GM21447 (cell line): Measurements from ENCODE around the gene CDH13.

ENCODE experiments used
- ATAC-seq: cut with Tn5 transposase; IDR thresholded peaks from one replicate; pipeline ENCODE4 v1.9.1; 2021; ENCODE audit not compliant: unreplicated experiment

Gene CDH13

DNA sequence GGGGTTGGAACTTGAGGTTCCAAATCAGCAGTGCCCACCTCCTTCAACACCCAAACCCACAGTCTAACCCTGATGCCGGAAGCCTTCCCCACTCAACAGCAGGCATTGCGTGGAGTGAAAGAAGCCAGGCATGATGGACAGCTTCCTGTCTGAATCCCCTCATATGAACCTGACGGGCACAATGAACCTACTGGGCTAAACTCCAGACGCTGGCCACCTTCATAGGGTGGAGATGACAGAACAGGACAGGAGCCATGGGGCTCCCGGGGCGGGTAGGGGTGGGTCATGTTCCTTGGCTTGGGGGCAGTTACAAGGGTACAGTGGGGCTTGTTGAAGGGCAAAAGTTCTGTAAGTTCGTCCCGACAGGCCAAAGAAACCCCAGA lies 1180.5 kb downstream of the CDH13 start:
- peak; percentile 7 for ATAC-seq

DNA sequence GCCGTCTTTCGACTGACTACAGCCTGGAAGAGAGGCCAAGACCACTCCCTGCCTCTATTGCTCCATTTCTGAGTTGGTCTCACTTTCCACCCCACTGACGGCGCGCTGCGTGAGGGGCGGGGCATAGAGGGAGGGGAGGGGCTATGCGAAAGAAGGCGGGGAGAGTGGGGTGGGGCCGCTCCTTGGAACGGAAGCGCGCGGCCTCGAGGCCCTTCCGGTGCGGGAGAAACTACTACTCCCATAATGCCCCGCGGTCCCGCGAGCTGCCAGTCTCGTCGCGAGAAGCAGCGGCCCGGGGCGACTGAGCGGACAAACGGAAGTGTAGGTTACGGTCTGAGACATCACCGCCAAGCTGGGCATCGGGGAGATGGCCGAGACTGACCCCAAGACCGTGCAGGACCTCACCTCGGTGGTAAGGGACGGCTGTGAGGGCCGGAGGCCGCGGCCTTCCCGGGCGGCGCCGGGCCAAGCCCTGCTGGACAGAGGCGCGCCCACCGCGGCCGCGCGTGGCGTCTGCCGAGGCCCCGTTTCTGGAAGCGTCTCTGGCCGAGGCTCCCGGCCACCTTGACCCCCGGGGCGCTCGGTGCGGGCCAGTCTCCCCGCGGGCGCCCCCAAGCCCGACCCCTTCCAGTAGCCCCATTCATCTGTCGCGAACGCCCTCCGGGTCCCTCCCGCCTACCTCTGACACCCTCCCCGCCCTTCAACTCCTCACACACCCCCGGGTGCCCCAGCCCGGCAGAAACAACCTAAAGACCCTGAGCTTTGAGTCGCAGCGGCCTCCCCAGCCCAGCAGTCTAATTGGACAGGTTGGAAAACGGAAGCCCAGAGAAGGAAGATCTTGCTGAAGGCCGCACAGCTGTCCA lies 1181.2 kb downstream of the CDH13 start, which contains the start of gene HSBP1:
HSBP1 (plus strand) TSS at position 269 of the 863 bp plus-strand sequence; CDS start at position 368, 99 bp downstream.
- peak; percentile 91 for ATAC-seq

DNA sequence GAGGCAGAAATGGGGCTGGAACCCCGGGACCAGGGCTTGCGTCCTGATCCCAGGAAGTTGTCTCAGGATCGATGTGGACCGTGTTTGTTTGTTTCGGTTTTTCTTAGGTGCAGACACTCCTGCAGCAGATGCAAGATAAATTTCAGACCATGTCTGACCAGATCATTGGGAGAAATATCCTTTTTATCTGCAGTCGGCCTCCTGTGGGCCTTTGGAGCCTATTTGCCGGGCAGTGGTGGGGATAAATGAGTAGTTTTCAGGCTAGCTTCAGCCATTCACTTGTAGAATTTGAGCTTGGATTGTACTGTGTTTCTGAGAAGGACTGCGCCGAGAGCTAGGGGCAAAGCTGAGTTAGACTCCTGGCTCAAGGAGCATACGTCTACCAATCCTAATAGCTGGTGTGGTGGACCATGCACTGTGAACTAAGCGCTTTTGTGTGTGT lies 1181.8 kb downstream of the CDH13 start:
- no peak for ATAC-seq

DNA sequence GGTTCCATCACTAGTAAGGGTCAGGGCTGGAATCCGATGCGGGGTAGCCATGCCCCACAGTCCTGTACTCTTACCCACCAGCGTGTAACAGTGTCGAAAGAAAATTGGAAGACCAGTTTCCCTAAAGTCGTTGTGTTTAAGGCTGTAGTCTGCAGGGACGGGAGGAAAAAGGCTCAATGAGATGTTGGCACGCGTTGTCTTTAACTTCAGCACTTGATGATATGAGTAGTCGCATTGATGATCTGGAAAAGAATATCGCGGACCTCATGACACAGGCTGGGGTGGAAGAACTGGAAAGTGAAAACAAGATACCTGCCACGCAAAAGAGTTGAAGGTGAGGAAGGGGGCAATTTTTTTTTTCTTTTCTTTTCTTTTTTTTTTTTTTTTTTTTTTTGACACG lies 1182.3 kb downstream of the CDH13 start:
- no peak for ATAC-seq

DNA sequence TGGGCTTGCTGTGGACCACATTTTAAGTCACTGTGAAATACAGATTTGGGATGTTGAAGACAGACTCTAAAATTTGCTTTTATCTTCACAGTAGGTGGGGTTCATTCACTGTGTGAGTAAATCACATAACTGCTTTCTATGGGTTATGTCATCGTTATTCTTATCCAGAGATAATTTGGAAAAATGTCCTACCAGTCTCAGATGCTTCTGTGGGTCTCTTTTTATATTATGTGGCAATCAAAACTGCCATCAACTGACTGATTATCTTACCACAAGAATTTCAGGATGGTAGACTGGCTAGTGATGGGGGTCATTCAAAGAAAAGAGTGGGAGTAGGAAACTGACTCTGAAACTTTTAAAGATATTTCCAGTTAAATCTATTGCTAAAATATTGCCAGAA lies 1184.1 kb downstream of the CDH13 start:
- no peak for ATAC-seq

DNA sequence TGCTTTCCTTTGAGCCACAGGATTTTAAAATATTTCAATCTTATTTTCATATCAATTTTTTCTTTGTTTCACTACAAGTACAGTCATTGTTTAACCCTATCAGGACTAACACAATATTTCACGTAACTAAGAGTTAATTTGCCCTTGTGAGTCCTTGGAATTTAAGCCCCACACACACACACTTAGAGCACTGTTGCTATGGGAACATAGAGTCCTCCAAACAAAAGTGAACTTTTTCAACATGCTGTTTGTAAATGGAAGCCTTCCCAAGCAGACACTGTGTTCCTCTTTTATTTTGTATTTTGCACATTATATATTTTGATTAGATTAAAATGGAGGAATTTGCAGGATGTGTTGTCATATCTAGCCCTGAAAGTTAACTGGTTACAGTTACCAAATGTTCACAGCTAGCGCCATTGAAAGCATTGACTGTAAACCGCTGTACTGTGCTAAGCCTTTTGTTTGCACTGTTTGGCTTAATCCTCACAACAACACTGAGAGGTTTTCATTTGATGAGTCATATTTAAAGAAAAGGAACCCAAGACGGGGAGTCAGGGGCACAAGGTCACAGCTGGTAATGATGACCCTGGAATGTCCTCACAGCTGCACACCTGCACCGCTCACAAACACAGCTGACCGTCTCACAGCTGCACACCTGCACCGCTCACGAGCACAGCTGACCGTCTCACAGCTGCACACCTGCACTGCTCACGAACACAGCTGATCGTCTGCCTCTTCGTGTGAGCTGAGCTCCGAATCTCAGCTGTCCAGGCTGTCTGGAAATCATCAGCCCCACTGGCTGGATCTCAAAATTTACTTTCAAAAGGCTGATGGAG lies 1187.3 kb downstream of the CDH13 start:
- ATAC-seq = no peak

DNA sequence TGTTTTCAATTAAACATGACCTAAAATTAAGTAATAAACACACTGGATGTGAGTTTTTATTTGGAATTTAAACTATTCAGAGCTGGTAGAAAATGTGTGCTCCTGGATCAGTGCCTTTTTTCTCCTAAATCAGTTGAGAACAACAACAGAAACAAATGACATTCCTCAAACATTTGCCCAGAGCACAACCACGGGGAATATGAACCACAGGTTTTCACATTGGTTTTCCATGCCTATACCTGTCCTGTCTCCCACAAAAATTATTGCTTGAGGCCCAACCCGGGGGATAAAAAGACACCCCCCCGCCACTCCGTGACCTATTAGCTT lies 1187.9 kb downstream of the CDH13 start:
- ATAC-seq = no peak

DNA sequence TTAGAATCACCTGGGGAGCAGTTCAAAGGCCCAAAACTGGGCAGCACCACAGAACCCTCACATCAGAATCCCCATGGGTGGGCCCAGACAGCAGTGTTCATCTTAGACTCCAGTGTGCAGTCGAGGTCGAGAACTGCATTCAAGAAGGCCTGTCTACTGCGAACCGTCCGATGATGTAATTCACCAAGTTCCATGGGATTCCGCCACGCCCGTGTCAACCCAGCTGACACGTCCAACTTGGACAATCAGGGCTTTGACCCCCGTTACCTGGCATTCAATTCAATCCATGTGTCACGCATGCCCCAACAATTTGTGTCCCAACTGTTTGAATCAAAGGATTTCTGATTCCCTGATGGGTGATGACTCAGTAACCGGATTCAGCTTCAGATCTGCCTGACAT lies 1190.3 kb downstream of the CDH13 start:
- ATAC-seq = no peak

DNA sequence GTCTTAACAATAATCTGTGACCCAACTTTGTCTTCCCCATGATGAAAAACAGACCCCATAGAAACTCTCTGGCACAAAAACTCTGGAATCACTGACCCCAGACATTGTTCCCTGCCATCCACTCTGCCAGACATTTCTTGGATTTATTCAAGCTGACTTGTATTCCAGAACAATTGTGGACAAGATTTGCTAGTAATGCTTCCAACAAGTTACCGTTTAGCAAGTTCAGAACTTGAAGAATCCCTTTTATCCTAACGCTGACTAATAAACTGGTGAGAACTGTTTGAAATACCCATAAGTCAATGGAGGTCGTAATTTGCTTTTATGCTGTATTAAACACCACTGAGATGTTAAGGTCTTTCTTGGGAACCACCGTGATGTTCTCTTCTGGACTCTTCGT lies 1191.5 kb downstream of the CDH13 start:
- ATAC-seq = no peak

DNA sequence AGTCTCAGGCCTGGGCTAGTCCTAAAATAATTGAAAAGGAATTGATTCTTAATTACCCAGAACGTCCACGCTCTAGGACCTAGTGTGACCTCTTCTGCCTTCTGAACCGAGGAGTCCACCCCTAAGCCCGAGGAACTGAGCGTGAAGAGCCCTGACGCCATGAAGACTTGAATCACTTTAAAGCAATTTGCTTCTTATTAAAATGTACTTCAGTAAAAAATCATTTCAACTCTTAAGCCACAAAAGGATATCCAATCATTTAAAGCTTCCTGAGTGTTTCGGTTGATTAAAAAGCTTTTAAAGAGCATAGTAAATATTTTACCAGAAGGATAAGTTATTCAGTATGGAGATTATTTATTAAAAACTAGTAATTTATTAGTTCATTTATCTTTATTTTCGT lies 1192.6 kb downstream of the CDH13 start:
- ATAC-seq = no peak

DNA sequence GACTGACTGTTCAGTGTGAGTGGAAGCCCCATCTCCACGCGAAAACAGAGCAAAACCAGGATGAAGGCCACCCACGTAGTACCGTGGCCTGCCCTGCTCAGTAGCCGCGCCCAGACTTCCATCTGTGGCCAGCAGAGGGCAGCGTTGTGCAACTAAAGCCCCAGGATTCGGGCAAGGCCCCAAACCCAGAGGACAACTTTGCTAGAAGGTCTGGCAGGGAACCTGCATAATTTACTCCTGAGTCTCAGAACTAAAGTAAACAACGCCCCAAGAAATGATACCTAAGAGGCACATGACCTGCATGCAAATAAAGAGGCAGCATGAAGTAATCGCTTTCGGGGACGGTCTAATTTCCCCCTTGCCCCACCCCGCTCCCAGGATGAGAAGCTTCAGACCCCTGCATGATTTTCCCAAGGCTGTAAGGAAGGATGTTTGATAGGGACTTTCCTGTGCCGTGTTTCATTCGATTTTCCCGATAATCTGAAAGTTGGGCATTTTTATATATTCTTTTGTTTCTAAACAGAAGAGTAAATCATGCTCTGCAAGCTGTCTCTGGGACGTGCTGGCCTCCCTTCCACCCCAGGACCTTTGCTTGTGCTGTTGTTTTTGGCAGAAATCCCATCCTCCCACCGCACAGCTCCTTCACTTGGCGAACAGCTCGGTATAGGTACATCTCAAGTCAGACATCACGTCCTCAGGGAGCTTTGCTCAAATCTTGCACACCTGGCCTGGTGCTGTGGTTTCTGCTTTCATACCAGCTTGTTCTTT lies 1199.6 kb downstream of the CDH13 start:
- ATAC-seq = peak; percentile 65

DNA sequence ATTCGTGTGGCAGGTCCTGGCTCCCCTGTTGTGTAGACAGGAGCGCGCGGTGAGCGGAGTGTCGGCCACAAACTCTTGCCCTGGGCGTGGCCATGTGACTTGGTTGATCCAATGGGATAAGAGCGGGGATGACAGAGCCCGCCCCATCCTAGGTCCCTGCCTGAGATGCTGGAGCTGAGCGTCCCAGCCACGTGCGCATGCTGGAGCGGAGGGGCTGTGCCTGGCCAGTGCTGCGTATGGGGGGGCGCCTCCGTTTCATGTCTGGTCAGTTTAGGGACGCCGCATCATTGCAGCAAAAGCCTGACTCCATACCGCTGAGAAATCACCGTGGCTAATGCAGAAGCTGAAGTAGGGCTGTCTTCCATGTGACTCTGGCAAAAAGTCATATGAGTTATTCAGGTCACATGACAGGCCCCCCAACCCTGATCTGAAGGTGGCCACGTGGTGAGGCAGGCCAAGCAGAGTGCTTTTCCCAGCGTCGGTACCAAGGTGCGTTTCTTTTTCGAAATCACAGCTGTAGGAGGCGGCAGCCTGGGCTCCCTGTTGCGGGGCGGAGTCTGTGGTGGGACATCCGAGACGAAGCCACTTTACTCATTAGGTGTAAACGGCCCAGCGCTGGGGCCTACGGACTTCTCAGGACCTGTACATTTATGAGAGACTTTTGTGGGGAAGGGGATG lies 1203.5 kb downstream of the CDH13 start:
- ATAC-seq = no peak

DNA sequence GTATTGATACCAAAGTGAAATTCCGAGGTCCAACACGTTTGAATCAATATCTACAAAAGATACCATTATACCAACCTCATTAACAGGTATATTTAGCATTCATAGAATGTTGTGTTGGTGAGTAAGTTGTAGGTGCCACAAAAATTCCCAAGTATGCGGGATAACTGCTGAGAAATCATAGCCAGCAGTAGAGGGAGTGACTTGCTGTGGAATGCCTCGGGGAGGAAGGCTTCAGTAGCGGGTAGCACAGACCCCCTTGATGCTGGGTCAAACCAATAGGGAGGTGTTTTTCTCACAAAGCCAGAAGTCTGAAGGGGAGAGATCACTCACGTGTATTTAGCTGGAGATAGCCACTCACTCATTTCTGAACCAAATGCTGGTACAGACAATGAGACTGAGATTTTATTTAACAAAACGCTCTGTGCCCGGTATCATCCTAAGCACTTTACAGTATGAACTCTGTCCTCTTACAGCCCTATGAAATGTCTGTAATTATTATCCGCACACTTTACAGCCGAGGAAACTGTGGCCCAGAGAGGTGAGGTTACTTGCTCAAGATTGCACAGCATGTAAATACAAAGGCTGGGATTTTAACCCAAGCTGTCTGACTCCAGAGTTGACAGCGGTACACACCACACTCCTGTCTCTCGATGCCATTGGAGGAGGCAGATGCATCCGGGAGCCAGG lies 1204.1 kb downstream of the CDH13 start:
- ATAC-seq = no peak

DNA sequence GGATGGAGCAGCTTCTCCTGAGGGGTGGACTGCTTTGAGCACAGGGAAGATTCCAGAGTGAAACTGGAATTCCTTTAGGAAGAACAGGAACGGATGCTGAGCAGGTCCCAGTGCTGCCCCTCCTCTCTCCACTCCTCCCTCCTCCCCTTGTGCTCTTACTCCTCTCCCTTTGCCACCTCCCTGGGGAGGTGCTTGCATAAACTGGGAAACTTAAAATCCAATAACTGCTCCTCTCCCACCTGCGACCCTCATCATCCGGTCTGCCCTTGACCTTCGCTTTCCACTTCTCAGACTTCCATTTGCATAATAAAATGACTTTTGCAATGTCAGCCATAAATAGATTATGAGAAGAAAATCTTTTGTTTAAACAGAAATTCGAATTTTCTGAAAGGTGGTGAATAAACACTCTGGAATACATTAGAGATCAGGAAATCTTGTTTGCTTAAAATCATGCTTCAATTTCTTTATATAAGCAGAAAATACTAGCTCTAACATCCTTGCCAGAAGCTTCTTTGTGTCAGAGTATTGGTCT lies 1204.8 kb downstream of the CDH13 start:
- no peak for ATAC-seq

DNA sequence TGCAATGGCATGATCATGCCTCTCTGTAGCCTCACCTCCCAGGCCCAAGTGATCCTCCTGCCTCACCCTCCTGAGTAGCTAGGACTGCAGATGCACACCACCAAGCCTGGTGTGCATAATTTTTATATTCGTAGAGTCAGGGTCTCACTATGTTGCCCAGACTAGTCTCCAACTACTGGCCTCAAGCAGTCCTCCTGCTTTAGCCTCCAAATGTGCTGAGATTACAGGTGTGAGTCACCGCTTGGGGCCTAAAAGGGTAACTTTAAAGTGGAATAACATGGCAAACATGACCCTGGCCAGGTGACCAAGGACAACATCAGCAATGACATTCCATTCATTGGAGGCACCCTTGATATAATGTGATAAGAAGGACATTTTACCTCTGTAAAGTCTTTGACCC lies 1207.2 kb downstream of the CDH13 start:
- ATAC-seq = no peak

DNA sequence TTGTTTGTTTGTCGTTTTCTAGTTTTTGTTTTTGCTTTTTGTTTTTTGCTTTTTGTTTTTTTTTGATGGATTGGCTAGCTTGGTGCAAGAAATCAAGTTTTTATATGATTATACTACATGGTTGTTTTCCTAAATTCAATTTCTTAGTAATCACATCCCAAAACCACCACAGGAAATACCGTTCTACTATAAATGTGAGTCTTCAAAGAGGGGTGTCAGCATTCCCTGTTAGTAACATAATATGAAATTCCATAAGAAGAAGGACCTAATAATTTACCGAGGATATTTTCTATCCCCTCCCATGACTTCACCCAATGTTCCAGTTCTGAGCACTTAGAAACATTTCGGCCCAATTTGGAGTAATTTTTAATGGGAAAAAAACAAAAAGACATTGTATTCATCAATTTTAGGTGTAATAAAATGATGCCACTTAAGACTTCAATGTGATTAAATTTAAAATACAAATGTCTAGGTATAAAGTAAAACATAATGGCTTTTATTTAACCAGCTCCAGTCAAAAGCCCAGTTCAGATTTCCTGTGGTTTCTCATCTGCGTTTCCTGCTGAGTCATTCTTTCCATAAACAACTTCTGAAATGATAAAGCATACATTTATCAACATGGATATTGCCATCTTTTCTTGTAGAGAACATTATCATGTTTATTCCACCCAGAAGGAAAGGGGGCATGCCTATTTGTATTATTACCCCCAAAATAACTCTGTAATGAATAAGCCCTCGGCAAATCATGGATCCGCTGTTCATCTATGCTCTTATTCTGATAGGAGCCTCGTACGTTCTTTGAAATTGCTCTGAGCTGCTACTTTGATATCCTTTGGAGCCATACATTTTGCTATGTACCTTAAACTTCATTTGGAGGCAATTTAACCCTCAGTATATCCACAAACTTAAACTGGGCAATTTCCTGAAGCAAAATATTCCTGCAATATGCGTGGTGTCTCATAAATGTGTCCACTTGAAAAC lies 1209.1 kb downstream of the CDH13 start:
- ATAC-seq = no peak

DNA sequence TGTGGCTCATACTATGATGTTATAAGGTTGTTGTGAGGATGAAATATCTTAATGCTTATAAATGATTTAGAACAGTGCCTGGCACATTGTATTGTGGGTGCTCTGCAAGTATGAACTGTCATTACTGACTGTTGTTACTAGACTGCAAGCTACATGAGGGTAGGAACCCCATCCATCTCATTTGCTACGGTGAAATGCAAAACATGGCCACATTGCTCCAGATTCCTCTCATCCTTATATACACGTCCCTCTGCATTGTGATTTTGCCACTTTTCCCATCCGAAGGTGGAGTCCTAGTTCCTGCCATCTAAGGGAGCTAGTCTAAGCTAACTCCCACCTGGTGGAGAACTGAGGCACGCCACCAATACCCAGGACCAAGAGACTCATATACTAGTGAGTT lies 1210.8 kb downstream of the CDH13 start:
- ATAC-seq = no peak

DNA sequence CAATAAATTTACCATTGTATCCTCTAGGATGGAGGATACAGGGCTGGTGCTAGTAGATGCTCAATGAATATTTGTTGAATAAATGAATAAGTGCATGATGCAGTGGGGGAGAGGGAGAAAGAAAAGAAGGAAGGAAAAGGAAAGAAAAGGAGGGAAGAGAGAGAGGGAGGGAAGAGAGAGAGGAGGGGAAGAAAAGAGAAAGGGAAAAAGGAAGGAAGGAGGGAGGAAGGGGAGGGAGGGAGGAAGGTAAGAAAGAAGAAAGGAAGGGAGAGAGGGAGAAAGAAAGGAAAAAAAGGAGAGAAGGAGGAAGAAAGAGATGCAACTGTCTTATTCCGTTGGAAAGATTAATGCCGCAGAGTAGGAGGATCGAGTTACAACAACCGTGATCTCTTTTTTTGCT lies 1211.4 kb downstream of the CDH13 start:
- no peak for ATAC-seq

DNA sequence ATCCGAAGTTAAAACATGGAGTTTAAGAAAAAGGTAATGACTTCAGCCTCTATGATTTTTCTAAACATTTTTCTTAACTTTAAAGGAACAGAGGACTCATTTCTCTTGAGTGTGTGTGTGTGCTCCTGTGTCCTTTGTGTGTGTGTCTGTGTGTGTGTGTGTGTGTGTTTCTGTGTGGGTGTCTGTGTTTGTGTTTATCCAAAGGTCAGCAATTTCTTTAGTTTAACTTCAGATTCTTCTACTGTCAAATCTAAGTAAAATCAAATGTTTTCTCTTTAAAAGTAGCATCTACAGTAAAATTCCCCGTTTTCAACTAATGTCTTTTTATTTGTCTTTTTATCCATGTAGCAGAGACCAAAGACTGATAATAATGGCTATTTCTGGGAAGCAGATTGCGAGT lies 1212.8 kb downstream of the CDH13 start:
- ATAC-seq = no peak
